Gastroesophageal sphincter (tissue), 4 donors: Measurements from ENCODE around the gene FAM53B. TPM values are rescaled to one million over a fixed set of nuclear protein-coding genes. Genes with fewer than 3 reads are reported as not detected.

Source experiments
- ATAC-seq: fragments of 150-250 bp; one replicate; pipeline ENCODE4 v1.9.1; 2016; ENCODE audit warnings: mild to moderate bottlenecking, moderate library complexity
- H3K27ac ChIP-seq, 4 donors: fragments of 200-600 bp; sonication (generic) in 3 of 4; 1 replicate in 3 of 4; 2 replicates in 1 of 4; pipeline ENCODE4 v1.5.1; 2016 to 2019
- H3K27me3 ChIP-seq: fragments of 200-600 bp; sonication (generic); one replicate; pipeline ENCODE4 v1.5.1; 2019
- H3K36me3 ChIP-seq, 2 donors: fragments of 200-600 bp; sonication (generic); one replicate each; pipeline ENCODE4 v1.5.1; 2019; ENCODE audit warnings: control low read depth in 1 of 2
- H3K4me1 ChIP-seq, 3 donors: fragments of 200-600 bp; sonication (generic); 1 replicate in 2 of 3; 2 replicates in 1 of 3; pipeline ENCODE4 v1.5.1; 2016 to 2019; ENCODE audit warnings: control low read depth in 2 of 3
- H3K4me3 ChIP-seq, 2 donors: fragments of 200-600 bp; sonication (generic); one replicate each; pipeline ENCODE4 v1.5.1; 2019; ENCODE audit warnings: mild to moderate bottlenecking in 1 of 2, moderate library complexity in 1 of 2
- H3K9me3 ChIP-seq, 3 donors: fragments of 200-600 bp; sonication (generic); one replicate each; pipeline ENCODE4 v1.5.1; 2017 to 2019; ENCODE audit warnings: control low read depth in 2 of 3
- CTCF ChIP-seq, 4 experiments: fragments of 200-600 bp in 2 of 4; fragments of 450-650 bp in 2 of 4; sonication (generic) in 1 of 4; IDR thresholded peaks; one replicate each; pipeline ENCODE4 v1.5.1; 2017 to 2019; ENCODE audit warnings: antibody characterized with exemption in 4 of 4, mild to moderate bottlenecking in 2 of 4, moderate library complexity in 2 of 4
- EP300 ChIP-seq: sonication (generic); formaldehyde crosslinking; IDR thresholded peaks from one replicate; pipeline ENCODE4 v1.6.1; 2017; ENCODE audit warnings: antibody characterized with exemption, mild to moderate bottlenecking
- POLR2A ChIP-seq, 2 donors: fragments of 450-650 bp; IDR thresholded peaks; one replicate each; pipeline ENCODE4 v1.6.1; 2017; ENCODE audit warnings: antibody characterized with exemption in 2 of 2, mild to moderate bottlenecking in 2 of 2, moderate library complexity in 1 of 2
- POLR2AphosphoS5 ChIP-seq: sonication (generic); formaldehyde crosslinking; IDR thresholded peaks from one replicate; pipeline ENCODE4 v1.6.1; 2017; ENCODE audit warnings: antibody characterized with exemption
- WGBS, 2 donors: methylation state at CpG; one replicate each; pipeline ENCODE4 v1.1.5; 2018; ENCODE audit warnings: low coverage in 1 of 2; 5-methylcytosine and 5-hydroxymethylcytosine counted together
- total RNA-seq, 4 donors: library from RNA; depleted of rRNA; stranded (reverse); fragments of >200 nt; gene quantifications; one replicate each; pipeline ENCODE4 v1.1.0, GENCODE V29; 2016

Gene FAM53B
- total RNA-seq, 4 donors from 2014 or later = 24.5 to 33.0 (median 30.2) TPM

GRCh38 chr10:124600051-124600880 lies 143.9 kb downstream of the FAM53B start:
- ATAC-seq = no peak
- no peaks in the 10 kb centered on the region for H3K4me1 ChIP-seq
- H3K4me3 ChIP-seq = no peak overlapping the region
- no peaks in the 10 kb centered on the region for H3K27me3 ChIP-seq
- no peak overlapping the region for H3K27ac ChIP-seq
- 90% methylated on average over 2 of the region's 18 CpGs; no CpG with 5 or more reads in 1 of the 2 donors for WGBS, 2 donors
- no peaks in the 10 kb centered on the region for H3K36me3 ChIP-seq
- TF ChIP-seq EP300 = no peak
- TF ChIP-seq CTCF (IDR thresholded peaks at IDR 0.05) = no peak
- no peaks in the 10 kb centered on the region for H3K9me3 ChIP-seq

GRCh38 chr10:124599588-124600050 lies 144.6 kb downstream of the FAM53B start:
- Histone ChIP-seq H3K27ac (no peak overlapping the region), H3K4me1 (no peaks in the 10 kb centered on the region), H3K9me3 (no peaks in the 10 kb centered on the region), H3K36me3 (no peaks in the 10 kb centered on the region), H3K4me3 (no peak overlapping the region), H3K27me3 (no peaks in the 10 kb centered on the region)
- ATAC-seq = no peak
- TF ChIP-seq POLR2AphosphoS5 (no peak), CTCF (IDR thresholded peaks at IDR 0.05) (no peak), EP300 (no peak), POLR2A (IDR thresholded peaks at IDR 0.05) (no peak)
- no CpG with 5 or more reads among the region's 7 CpGs for WGBS, 2 donors

GRCh38 chr10:124598773-124599587 lies 145.2 kb downstream of the FAM53B start:
- 98 to 100% methylated on average over 3 to 5 of the region's 13 CpGs for WGBS, 2 donors
- H3K27ac ChIP-seq = no peak overlapping the region
- no peak overlapping the region for H3K4me3 ChIP-seq
- no peaks in the 10 kb centered on the region for H3K9me3 ChIP-seq
- H3K36me3 ChIP-seq = no peaks in the 10 kb centered on the region
- no peaks in the 10 kb centered on the region for H3K4me1 ChIP-seq
- no peaks in the 10 kb centered on the region for H3K27me3 ChIP-seq
- ATAC-seq = no peak
- TF ChIP-seq CTCF (IDR thresholded peaks at IDR 0.05) (no peak), EP300 (no peak), POLR2A (IDR thresholded peaks at IDR 0.05) (no peak), POLR2AphosphoS5 (no peak)

GRCh38 chr10:124598196-124598595 lies 146.0 kb downstream of the FAM53B start:
- no peaks in the 10 kb centered on the region for H3K36me3 ChIP-seq
- no CpG with 5 or more reads among the region's 6 CpGs for WGBS, 2 donors
- H3K27ac ChIP-seq = no peak overlapping the region
- H3K27me3 ChIP-seq = no peaks in the 10 kb centered on the region
- no peak for ATAC-seq
- H3K4me3 ChIP-seq = no peak overlapping the region
- no peaks in the 10 kb centered on the region for H3K4me1 ChIP-seq
- no peaks in the 10 kb centered on the region for H3K9me3 ChIP-seq
- TF ChIP-seq POLR2AphosphoS5 (no peak), EP300 (no peak), CTCF (IDR thresholded peaks at IDR 0.05) (no peak), POLR2A (IDR thresholded peaks at IDR 0.05) (no peak)
